Liver (tissue), 9 donors: Measurements from ENCODE around the gene LHPP. TPM values are rescaled to one million over a fixed set of nuclear protein-coding genes. Genes with fewer than 3 reads are reported as not detected.

Experiments used
- DNase-seq: peaks from one replicate; pipeline ENCODE4 v3.0.0-alpha.2; 2017; ENCODE audit warnings: low spot score
- H3K27ac ChIP-seq, 2 donors: one replicate each; pipeline ENCODE4 v1.7.0; 2013; ENCODE audit warnings: inconsistent platforms in 2 of 2, low read length in 2 of 2, control low read depth in 1 of 2, low read depth in 1 of 2, mild to moderate bottlenecking in 1 of 2
- H3K27me3 ChIP-seq, 4 donors: one replicate each; pipeline versions ENCODE4 v1.6.1 to v1.7.0; 2013; ENCODE audit warnings: low read length in 3 of 4, inconsistent platforms in 1 of 4, mild to moderate bottlenecking in 1 of 4, moderate library complexity in 1 of 4; ENCODE audit not compliant: control insufficient read depth in 4 of 4, insufficient read depth in 4 of 4
- H3K36me3 ChIP-seq, 4 donors: one replicate each; pipeline versions ENCODE4 v1.6.1 to v1.7.0; 2013; ENCODE audit warnings: low read length in 3 of 4, mild to moderate bottlenecking in 3 of 4, low read depth in 1 of 4, moderate library complexity in 1 of 4; ENCODE audit not compliant: control insufficient read depth in 4 of 4, insufficient read depth in 3 of 4
- H3K4me1 ChIP-seq, 4 donors: one replicate each; pipeline versions ENCODE4 v1.6.1 to v1.7.0; 2013; ENCODE audit warnings: low read length in 3 of 4, mild to moderate bottlenecking in 3 of 4, moderate library complexity in 1 of 4; ENCODE audit not compliant: control insufficient read depth in 4 of 4, insufficient read depth in 4 of 4
- H3K4me3 ChIP-seq, 3 donors: one replicate each; pipeline versions ENCODE4 v1.6.1 to v1.7.0; 2013; ENCODE audit warnings: low read length in 3 of 3, control low read depth in 1 of 3, low read depth in 1 of 3, mild to moderate bottlenecking in 1 of 3
- H3K9ac ChIP-seq, 2 donors: one replicate each; pipeline ENCODE4 v1.7.0; 2013; ENCODE audit warnings: low read length in 2 of 2, mild to moderate bottlenecking in 2 of 2, moderate library complexity in 2 of 2, control low read depth in 1 of 2, low read depth in 1 of 2
- H3K9me3 ChIP-seq, 4 donors: one replicate each; pipeline versions ENCODE4 v1.6.1 to v1.7.0; 2013; ENCODE audit warnings: low read length in 3 of 4; ENCODE audit not compliant: control insufficient read depth in 4 of 4
- EGR1 ChIP-seq, 2 donors: IDR thresholded peaks; 2 replicates each; pipeline ENCODE4 v1.6.1; 2016 to 2018; ENCODE audit warnings: antibody characterized with exemption in 2 of 2, low read depth in 2 of 2
- FOXA1 ChIP-seq: IDR thresholded peaks from 2 replicates; pipeline ENCODE4 v1.6.1; 2016; ENCODE audit warnings: antibody characterized with exemption
- FOXA2 ChIP-seq: IDR thresholded peaks from 2 replicates; pipeline ENCODE4 v1.6.1; 2016; ENCODE audit warnings: antibody characterized with exemption
- GABPA ChIP-seq, 2 donors: IDR thresholded peaks in 1 of 2; conservative IDR thresholded peaks in 1 of 2; 2 replicates each; pipeline ENCODE4 v1.6.1; 2016; ENCODE audit warnings: antibody characterized with exemption in 2 of 2, mild to moderate bottlenecking in 1 of 2, moderate library complexity in 1 of 2
- HNF4A ChIP-seq, 2 donors: conservative IDR thresholded peaks; 2 replicates each; pipeline ENCODE4 v1.6.1; 2016; ENCODE audit warnings: antibody characterized with exemption in 2 of 2, mild to moderate bottlenecking in 2 of 2
- HNF4G ChIP-seq: IDR thresholded peaks from 2 replicates; pipeline ENCODE4 v1.6.1; 2016; ENCODE audit warnings: antibody characterized with exemption
- JUND ChIP-seq, 2 donors: IDR thresholded peaks; 2 replicates each; pipeline ENCODE4 v1.6.1; 2016; ENCODE audit warnings: antibody characterized with exemption in 2 of 2
- NR2F2 ChIP-seq: IDR thresholded peaks from 2 replicates; pipeline ENCODE4 v1.6.1; 2016; ENCODE audit warnings: antibody characterized with exemption
- RAD21 ChIP-seq, 2 donors: IDR thresholded peaks; 2 replicates each; pipeline ENCODE4 v1.6.1; 2016; ENCODE audit warnings: antibody characterized with exemption in 2 of 2, mild to moderate bottlenecking in 2 of 2
- RXRA ChIP-seq, 2 donors: IDR thresholded peaks; 2 replicates each; pipeline ENCODE4 v1.6.1; 2017 to 2018; ENCODE audit warnings: antibody characterized with exemption in 2 of 2, mild to moderate bottlenecking in 1 of 2
- TAF1 ChIP-seq: conservative IDR thresholded peaks from 2 replicates; pipeline ENCODE4 v1.6.1; 2016; ENCODE audit warnings: antibody characterized with exemption, mild to moderate bottlenecking
- YY1 ChIP-seq: IDR thresholded peaks from 2 replicates; pipeline ENCODE4 v1.6.1; 2016; ENCODE audit warnings: antibody characterized with exemption, mild to moderate bottlenecking
- WGBS: extraction: QIAGEN DNeasy Blood & Tissue Kit; methylation state at CpG from one replicate; pipeline ENCODE4 v1.1.7; 2013; 5-methylcytosine and 5-hydroxymethylcytosine counted together
- polyA plus RNA-seq, 2 donors: library from polyadenylated mRNA; stranded (reverse) in 1 of 2; unstranded in 1 of 2; fragments of 200-250 nt in 1 of 2; fragments of >200 nt in 1 of 2; fragmentation: Nextera tagmentation in 1 of 2; extraction: Ambion mirVana in 1 of 2; gene quantifications; one replicate each; pipeline versions ENCODE4 v1.2.1 to v1.2.3, GENCODE V29; 2013 to 2015
- total RNA-seq, 2 donors: library from RNA; depleted of rRNA; stranded (reverse); fragments of >200 nt; gene quantifications; one replicate each; pipeline ENCODE4 v1.2.3, GENCODE V29; 2014
- TF ChIP-seq, protein P1 (sequence below): IDR thresholded peaks from 2 replicates; pipeline ENCODE4 v1.6.1; 2016; ENCODE audit warnings: antibody characterized with exemption
- TF ChIP-seq, protein P2 (sequence below): IDR thresholded peaks from 2 replicates; pipeline ENCODE4 v1.6.1; 2016; ENCODE audit warnings: antibody characterized with exemption
- TF ChIP-seq, protein P3 (sequence below): IDR thresholded peaks from 2 replicates; pipeline ENCODE4 v1.6.1; 2016; ENCODE audit warnings: antibody characterized with exemption, mild to moderate bottlenecking
- TF ChIP-seq, protein P4 (sequence below): fragments of 150-350 bp; IDR thresholded peaks from 2 replicates; pipeline ENCODE4 v1.5.1; 2017; ENCODE audit warnings: improper control_type of control experiment, low read depth, low read length; ENCODE audit not compliant: missing input control
- donor health status: healthy.
- donor health status: healthy.
- donor health status: healthy.
- donor health status: healthy.
- donor health status: healthy.

The LHPP gene
- total and polyA plus RNA-seq, 4 donors = 15.9 to 39.9 (median 26.2) TPM

DNA sequence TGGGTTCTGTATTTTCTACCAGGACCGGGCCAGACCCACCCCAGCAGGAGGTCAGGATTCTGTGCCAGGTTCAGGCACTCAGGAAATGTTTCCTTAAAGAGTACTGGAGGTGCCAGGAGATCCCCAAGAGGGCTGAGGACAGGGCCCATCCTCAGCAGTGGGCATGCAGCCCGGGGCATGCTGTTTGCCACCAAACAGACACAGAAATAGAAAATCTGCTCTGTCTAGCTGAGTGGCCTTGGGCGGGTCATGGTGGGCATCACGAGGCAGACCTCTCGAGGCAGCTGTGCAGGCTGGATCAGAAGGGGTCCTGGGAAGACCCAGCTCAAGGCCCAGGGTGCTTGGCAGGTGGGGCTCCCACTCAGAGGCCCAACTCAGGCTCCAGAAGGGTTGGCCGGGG lies 177.6 kb downstream of the LHPP start (continued):
- no peak for TF ChIP-seq FOXA2
- TF ChIP-seq EGR1 (IDR thresholded peaks at IDR 0.05; ENCODE audit: low read depth in 2 of 2) = no peak
- no peak for TF ChIP-seq RXRA (IDR thresholded peaks at IDR 0.05)
- TF ChIP-seq FOXA1 = no peak
- no peak for TF ChIP-seq JUND (IDR thresholded peaks at IDR 0.05)
- TF ChIP-seq, protein P1, sequence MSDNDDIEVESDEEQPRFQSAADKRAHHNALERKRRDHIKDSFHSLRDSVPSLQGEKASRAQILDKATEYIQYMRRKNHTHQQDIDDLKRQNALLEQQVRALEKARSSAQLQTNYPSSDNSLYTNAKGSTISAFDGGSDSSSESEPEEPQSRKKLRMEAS = no peak
- TF ChIP-seq HNF4A (conservative IDR thresholded peaks at IDR 0.05) = no peak
- no peak for TF ChIP-seq HNF4G
- TF ChIP-seq RAD21 (IDR thresholded peaks at IDR 0.05) = no peak
- TF ChIP-seq, protein P2, sequence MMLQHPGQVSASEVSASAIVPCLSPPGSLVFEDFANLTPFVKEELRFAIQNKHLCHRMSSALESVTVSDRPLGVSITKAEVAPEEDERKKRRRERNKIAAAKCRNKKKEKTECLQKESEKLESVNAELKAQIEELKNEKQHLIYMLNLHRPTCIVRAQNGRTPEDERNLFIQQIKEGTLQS = no peak

DNA sequence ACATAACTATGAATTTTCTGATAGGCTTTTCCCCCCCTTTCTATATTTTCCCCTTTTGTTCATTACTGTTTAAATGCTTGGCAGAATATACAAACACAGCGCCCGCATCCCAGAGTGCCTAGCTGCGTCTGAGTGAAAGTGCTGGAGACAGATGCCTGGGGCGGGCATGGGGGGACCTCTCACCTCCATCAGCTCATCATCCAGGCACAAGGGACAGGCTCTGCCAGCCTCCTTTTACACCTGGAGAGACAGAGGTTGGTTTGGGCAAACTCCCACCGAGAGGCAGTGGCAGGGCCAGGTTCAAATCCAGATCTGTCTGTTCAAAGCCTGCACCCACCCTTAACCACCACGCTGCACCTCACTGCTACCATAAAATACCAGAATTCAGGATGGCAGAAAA lies 178.0 kb downstream of the LHPP start:
- peaks cover 0 to 7% (median 2%) of the 10 kb centered on the region in 4 donors for H3K4me1 ChIP-seq
- no peaks in the 10 kb centered on the region for H3K27me3 ChIP-seq
- TF ChIP-seq NR2F2 (no peak), YY1 (no peak), EGR1 (IDR thresholded peaks at IDR 0.05; ENCODE audit: low read depth in 2 of 2) (no peak), FOXA2 (no peak), JUND (IDR thresholded peaks at IDR 0.05) (no peak), GABPA (IDR thresholded peaks at IDR 0.05 in 1 of 2, conservative IDR thresholded peaks at IDR 0.05 in 1 of 2) (no peak), TAF1 (no peak), HNF4A (conservative IDR thresholded peaks at IDR 0.05) (no peak)
- TF ChIP-seq, protein P2 = no peak
- TF ChIP-seq, protein P1 = no peak
- TF ChIP-seq, protein P3, sequence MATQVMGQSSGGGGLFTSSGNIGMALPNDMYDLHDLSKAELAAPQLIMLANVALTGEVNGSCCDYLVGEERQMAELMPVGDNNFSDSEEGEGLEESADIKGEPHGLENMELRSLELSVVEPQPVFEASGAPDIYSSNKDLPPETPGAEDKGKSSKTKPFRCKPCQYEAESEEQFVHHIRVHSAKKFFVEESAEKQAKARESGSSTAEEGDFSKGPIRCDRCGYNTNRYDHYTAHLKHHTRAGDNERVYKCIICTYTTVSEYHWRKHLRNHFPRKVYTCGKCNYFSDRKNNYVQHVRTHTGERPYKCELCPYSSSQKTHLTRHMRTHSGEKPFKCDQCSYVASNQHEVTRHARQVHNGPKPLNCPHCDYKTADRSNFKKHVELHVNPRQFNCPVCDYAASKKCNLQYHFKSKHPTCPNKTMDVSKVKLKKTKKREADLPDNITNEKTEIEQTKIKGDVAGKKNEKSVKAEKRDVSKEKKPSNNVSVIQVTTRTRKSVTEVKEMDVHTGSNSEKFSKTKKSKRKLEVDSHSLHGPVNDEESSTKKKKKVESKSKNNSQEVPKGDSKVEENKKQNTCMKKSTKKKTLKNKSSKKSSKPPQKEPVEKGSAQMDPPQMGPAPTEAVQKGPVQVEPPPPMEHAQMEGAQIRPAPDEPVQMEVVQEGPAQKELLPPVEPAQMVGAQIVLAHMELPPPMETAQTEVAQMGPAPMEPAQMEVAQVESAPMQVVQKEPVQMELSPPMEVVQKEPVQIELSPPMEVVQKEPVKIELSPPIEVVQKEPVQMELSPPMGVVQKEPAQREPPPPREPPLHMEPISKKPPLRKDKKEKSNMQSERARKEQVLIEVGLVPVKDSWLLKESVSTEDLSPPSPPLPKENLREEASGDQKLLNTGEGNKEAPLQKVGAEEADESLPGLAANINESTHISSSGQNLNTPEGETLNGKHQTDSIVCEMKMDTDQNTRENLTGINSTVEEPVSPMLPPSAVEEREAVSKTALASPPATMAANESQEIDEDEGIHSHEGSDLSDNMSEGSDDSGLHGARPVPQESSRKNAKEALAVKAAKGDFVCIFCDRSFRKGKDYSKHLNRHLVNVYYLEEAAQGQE = no peak
- TF ChIP-seq, protein P4, sequence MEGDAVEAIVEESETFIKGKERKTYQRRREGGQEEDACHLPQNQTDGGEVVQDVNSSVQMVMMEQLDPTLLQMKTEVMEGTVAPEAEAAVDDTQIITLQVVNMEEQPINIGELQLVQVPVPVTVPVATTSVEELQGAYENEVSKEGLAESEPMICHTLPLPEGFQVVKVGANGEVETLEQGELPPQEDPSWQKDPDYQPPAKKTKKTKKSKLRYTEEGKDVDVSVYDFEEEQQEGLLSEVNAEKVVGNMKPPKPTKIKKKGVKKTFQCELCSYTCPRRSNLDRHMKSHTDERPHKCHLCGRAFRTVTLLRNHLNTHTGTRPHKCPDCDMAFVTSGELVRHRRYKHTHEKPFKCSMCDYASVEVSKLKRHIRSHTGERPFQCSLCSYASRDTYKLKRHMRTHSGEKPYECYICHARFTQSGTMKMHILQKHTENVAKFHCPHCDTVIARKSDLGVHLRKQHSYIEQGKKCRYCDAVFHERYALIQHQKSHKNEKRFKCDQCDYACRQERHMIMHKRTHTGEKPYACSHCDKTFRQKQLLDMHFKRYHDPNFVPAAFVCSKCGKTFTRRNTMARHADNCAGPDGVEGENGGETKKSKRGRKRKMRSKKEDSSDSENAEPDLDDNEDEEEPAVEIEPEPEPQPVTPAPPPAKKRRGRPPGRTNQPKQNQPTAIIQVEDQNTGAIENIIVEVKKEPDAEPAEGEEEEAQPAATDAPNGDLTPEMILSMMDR = no peak
- no peak overlapping the region for H3K27ac ChIP-seq
- H3K36me3 ChIP-seq = peaks cover 0 to 1% (median 0%) of the 10 kb centered on the region in 4 donors
- WGBS = 99% methylated on average over 6 of the region's 6 CpGs
- DNase-seq = no peak
- H3K9ac ChIP-seq = no peak overlapping the region
- no peaks in the 10 kb centered on the region for H3K9me3 ChIP-seq
- no peak overlapping the region for H3K4me3 ChIP-seq
